GM18861 (cell line): Measurements from ENCODE around the gene COL8A1.
A peak's percentile ranks its signal among the peaks of the same experiment; 100 is the strongest.

ENCODE experiments used
- ATAC-seq: cut with Tn5 transposase; IDR thresholded peaks from one replicate; pipeline ENCODE4 v1.9.1; 2021; ENCODE audit not compliant: unreplicated experiment

Gene COL8A1

GRCh38 chr3:99781761-99782160 is 143.4 kb downstream of the COL8A1 start:
- no peak for ATAC-seq

GRCh38 chr3:99783011-99783573 is 144.7 kb downstream of the COL8A1 start:
- ATAC-seq, result no peak

GRCh38 chr3:99789011-99789721 is 150.8 kb downstream of the COL8A1 start:
- ATAC-seq, result peak; percentile 94

- no peak for ATAC-seq
Measured at GRCh38 chr3:99794485-99794884, 156.1 kb downstream of the COL8A1 start.

GRCh38 chr3:99795573-99795972 is 157.2 kb downstream of the COL8A1 start:
- ATAC-seq, result no peak

GRCh38 chr3:99799422-99799821 is 161.0 kb downstream of the COL8A1 start:
- ATAC-seq, result no peak

GRCh38 chr3:99803297-99803696 is 164.9 kb downstream of the COL8A1 start:
- ATAC-seq, result no peak

- ATAC-seq, result no peak
Measured at GRCh38 chr3:99805160-99805559, 166.8 kb downstream of the COL8A1 start.

GRCh38 chr3:99808163-99808794 is 169.9 kb downstream of the COL8A1 start:
- no peak for ATAC-seq

- no peak for ATAC-seq
Measured at GRCh38 chr3:99809565-99809964, 171.2 kb downstream of the COL8A1 start.

GRCh38 chr3:99810403-99810802 is 172.0 kb downstream of the COL8A1 start:
- no peak for ATAC-seq

GRCh38 chr3:99817047-99817436 is 178.6 kb downstream of the COL8A1 start:
- no peak for ATAC-seq

GRCh38 chr3:99817437-99818240 is 179.2 kb downstream of the COL8A1 start, which contains the start of gene CMSS1:
Gene CMSS1, plus strand, starts transcription at chr3:99817862.
- ATAC-seq, result peak; percentile 96

GRCh38 chr3:99818818-99819217 is 180.4 kb downstream of the COL8A1 start:
- ATAC-seq, result no peak

- ATAC-seq, result no peak
Measured at GRCh38 chr3:99823723-99824711, 185.6 kb downstream of the COL8A1 start.

- no peak for ATAC-seq
Measured at GRCh38 chr3:99825004-99825640, 186.7 kb downstream of the COL8A1 start.

- no peak for ATAC-seq
Measured at GRCh38 chr3:99829844-99830243, 191.4 kb downstream of the COL8A1 start.

- ATAC-seq, result no peak
Measured at GRCh38 chr3:99833617-99834205, 195.3 kb downstream of the COL8A1 start.

GRCh38 chr3:99834211-99834957 is 196.0 kb downstream of the COL8A1 start:
- ATAC-seq, result no peak
